Sigmoid colon (tissue), 4 donors: ENCODE results near the gene RELL1.

Experiments
- CTCF ChIP-seq, 4 experiments: fragments of 450-650 bp in 3 of 4; fragments of 200-600 bp in 1 of 4; IDR thresholded peaks; one replicate each; pipeline ENCODE4 v1.5.1; 2016 to 2019; ENCODE audit warnings: antibody characterized with exemption in 4 of 4, mild to moderate bottlenecking in 3 of 4, moderate library complexity in 2 of 4
- EP300 ChIP-seq, 4 donors: sonication (generic); formaldehyde crosslinking; IDR thresholded peaks; one replicate each; pipeline ENCODE4 v1.6.1; 2017; ENCODE audit warnings: antibody characterized with exemption in 4 of 4
- POLR2AphosphoS5 ChIP-seq, 4 donors: sonication (generic); formaldehyde crosslinking; IDR thresholded peaks; one replicate each; pipeline ENCODE4 v1.6.1; 2017; ENCODE audit warnings: antibody characterized with exemption in 4 of 4

GRCh38 chr4:37723067-37723466, 36.9 kb upstream of the RELL1 start:
- TF ChIP-seq CTCF (IDR thresholded peaks at IDR 0.05) (no peak), POLR2AphosphoS5 (IDR thresholded peaks at IDR 0.05) (no peak), EP300 (IDR thresholded peaks at IDR 0.05) (no peak)
